ENCODE results near the gene CHTF18.

The CHTF18 gene

DNA sequence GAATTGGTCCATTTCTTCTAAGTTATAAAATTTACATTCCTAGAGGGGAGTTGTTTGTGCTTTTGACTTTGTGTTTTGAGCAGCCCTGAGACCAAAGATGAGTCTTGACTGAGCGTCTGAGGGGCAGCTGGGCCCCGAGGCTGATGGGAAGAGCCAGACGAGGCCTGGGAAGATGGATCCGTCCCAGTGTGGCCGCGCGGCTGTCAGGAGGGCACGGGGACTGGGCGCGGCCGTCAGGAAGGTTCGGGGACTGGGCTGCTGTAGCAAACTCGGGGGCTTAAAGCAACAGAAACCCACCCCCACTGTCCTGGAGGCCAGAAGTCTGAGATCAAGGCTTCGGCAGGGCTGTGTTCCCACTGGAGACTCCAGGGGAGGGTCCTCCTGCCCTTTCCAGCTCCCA, 50.3 kb downstream of the CHTF18 start:
- TF ChIP-seq, protein P1, sequence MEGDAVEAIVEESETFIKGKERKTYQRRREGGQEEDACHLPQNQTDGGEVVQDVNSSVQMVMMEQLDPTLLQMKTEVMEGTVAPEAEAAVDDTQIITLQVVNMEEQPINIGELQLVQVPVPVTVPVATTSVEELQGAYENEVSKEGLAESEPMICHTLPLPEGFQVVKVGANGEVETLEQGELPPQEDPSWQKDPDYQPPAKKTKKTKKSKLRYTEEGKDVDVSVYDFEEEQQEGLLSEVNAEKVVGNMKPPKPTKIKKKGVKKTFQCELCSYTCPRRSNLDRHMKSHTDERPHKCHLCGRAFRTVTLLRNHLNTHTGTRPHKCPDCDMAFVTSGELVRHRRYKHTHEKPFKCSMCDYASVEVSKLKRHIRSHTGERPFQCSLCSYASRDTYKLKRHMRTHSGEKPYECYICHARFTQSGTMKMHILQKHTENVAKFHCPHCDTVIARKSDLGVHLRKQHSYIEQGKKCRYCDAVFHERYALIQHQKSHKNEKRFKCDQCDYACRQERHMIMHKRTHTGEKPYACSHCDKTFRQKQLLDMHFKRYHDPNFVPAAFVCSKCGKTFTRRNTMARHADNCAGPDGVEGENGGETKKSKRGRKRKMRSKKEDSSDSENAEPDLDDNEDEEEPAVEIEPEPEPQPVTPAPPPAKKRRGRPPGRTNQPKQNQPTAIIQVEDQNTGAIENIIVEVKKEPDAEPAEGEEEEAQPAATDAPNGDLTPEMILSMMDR (conservative IDR thresholded peaks at IDR 0.05; ENCODE audit: low read depth) = no peak
- H3K27ac ChIP-seq = no peak overlapping the region
- no peak for DNase-seq (ENCODE audit: low spot score)
- POLR2A ChIA-PET (ENCODE audit: low non-redundant PET) = no interaction called here
- CTCF ChIA-PET = no interaction called here

GRCh38 chr16:839643-840408, 51.4 kb downstream of the CHTF18 start:
- no peak overlapping the region for H3K27ac ChIP-seq
- TF ChIP-seq, protein P1 (conservative IDR thresholded peaks at IDR 0.05; ENCODE audit: low read depth) = no peak
- DNase-seq (ENCODE audit: low spot score) = no peak
- POLR2A ChIA-PET (ENCODE audit: low non-redundant PET) = no interaction called here
- CTCF ChIA-PET = no interaction called here

- ChIA-PET CTCF (no interaction called here), POLR2A (ENCODE audit: low non-redundant PET) (no interaction called here)
- TF ChIP-seq, protein P1 (conservative IDR thresholded peaks at IDR 0.05; ENCODE audit: low read depth) = no peak
- H3K27ac ChIP-seq = no peak overlapping the region
- no peak for DNase-seq (ENCODE audit: low spot score)
Measured at GRCh38 chr16:840561-841454, 52.4 kb downstream of the CHTF18 start.

DNA sequence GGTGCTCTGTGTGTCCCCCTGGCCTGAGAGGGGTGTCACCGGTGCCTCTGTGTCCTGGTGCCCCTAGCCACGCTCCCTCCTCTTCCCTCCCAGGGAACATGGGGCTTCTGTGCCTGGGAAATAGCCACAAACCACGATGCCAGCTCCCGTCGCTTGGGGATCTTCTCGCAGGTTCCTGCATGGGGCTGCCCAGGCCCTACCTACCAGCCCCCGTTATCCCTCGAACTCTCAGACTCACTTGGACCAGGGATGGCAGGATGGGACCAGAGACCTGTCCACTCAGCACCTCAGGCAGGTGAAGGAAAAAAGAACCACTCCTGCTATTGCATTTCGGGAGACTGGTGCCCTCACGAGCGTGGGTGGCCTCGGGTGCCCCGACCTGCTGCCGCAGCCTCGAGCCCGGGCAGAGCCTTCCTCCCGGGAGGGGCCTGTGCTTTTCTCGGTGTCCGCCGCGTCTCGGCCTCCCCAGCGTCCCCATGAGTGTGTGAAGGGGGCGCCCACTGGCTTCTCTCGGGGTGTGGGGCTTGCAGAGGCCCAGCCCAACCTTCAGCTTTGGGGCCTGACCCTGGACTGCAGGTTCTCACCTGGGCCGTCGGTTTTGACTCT, 53.1 kb downstream of the CHTF18 start:
- no peak for DNase-seq (ENCODE audit: low spot score)
- CTCF ChIA-PET = no interaction called here
- TF ChIP-seq, protein P1 (conservative IDR thresholded peaks at IDR 0.05; ENCODE audit: low read depth) = no peak
- POLR2A ChIA-PET (ENCODE audit: low non-redundant PET) = no interaction called here
- no peak overlapping the region for H3K27ac ChIP-seq

- TF ChIP-seq, protein P1 (conservative IDR thresholded peaks at IDR 0.05; ENCODE audit: low read depth) = no peak
- ChIA-PET CTCF (no interaction called here), POLR2A (ENCODE audit: low non-redundant PET) (no interaction called here)
- H3K27ac ChIP-seq = no peak overlapping the region
- DNase-seq (ENCODE audit: low spot score) = no peak
Measured at GRCh38 chr16:842061-842476, 53.6 kb downstream of the CHTF18 start.

Data from RWPE1 (cell line).